K562 (cell line): ENCODE results near the gene ANO6. TPM values are rescaled to one million over a fixed set of nuclear protein-coding genes. Genes with fewer than 3 reads are reported as not detected.

Experiments used
- ATAC-seq: fragments of 200-7000 bp; cut with Tn5 transposase; 3 replicates; pipeline ENCODE4 v1.9.1; 2020; ENCODE audit warnings: moderate library complexity
- BruUV-seq: library from RNA; stranded (reverse); fragments of 400-500 nt; replicated peaks from 2 replicates; lab custom pipeline; 2021; lab: Mats Ljungman, UMichigan
- CTCF ChIA-PET: fragments of 300-600 bp; formaldehyde crosslinking; extraction: SDS; loops from one replicate; lab custom pipeline; 2021; ENCODE audit warnings: low intra/inter-chr PET ratio; lab: Yijun Ruan, JAX
- POLR2A ChIA-PET: fragments of 300-600, 350-650 bp; sonication (Branson Sonifier 250); formaldehyde crosslinking; extraction: SDS; loops from one replicate; lab custom pipeline; 2021; ENCODE audit warnings: antibody characterized with exemption, inconsistent platforms; lab: Yijun Ruan, JAX
- DNase-seq, 4 experiments: peaks; one replicate each; pipeline versions ENCODE4 v3.0.0 to v3.0.0-alpha.2; 2011 to 2018; ENCODE audit warnings: low spot score in 3 of 4, mixed read lengths in 3 of 4; ENCODE audit errors: extremely low read depth in 1 of 4
- FAIRE-seq: peaks from 2 replicates; lab custom pipeline; 2011; peaks lifted over from hg19 to GRCh38; lab: Jason Lieb, UNC
- H2AFZ ChIP-seq: 2 replicates; pipeline ENCODE4 v1.6.0; 2011; ENCODE audit warnings: low read depth, low read length, control low read depth, inconsistent platforms
- H3K27ac ChIP-seq: fragments of 200-600 bp; 3 replicates; pipeline ENCODE4 v1.8.0; 2011; ENCODE audit warnings: low read depth, mild to moderate bottlenecking, control low read depth, inconsistent platforms, low read length, moderate library complexity, mixed read lengths; ENCODE audit errors: extremely low read depth
- H3K27me3 ChIP-seq, 2 experiments: fragments of 300-600 bp in 1 of 2; 2 replicates in 1 of 2; 3 replicates in 1 of 2; pipeline versions ENCODE4 v1.6.0 to v1.8.0; 2011; ENCODE audit warnings: inconsistent platforms in 2 of 2, low read length in 2 of 2, mild to moderate bottlenecking in 1 of 2, mixed read lengths in 1 of 2, moderate library complexity in 1 of 2; ENCODE audit not compliant: control insufficient read depth in 2 of 2, insufficient read depth in 2 of 2
- H3K36me3 ChIP-seq: fragments of 300-600 bp; 3 replicates; pipeline ENCODE4 v1.8.0; 2011; ENCODE audit warnings: mild to moderate bottlenecking, low read length, inconsistent platforms; ENCODE audit not compliant: control insufficient read depth, insufficient read depth
- H3K4me1 ChIP-seq, 2 experiments: fragments of 200-600 bp in 1 of 2; replicated peaks in 1 of 2; 2 replicates in 1 of 2; 3 replicates in 1 of 2; pipeline versions ENCODE4 v1.5.1 to v1.8.0; 2011; ENCODE audit warnings: inconsistent platforms in 2 of 2, low read length in 2 of 2, mild to moderate bottlenecking in 1 of 2, mixed read lengths in 1 of 2, moderate library complexity in 1 of 2; ENCODE audit not compliant: control insufficient read depth in 2 of 2, insufficient read depth in 2 of 2
- H3K4me2 ChIP-seq: 2 replicates; pipeline ENCODE4 v1.6.1; 2011; ENCODE audit warnings: low read length, control low read depth, inconsistent platforms, mixed read lengths; ENCODE audit not compliant: insufficient read depth
- H3K4me3 ChIP-seq: fragments of 200-600 bp; sonication (generic), shearing (Covaris generic); 2 replicates; pipeline ENCODE4 v1.5.1; 2016; ENCODE audit warnings: control low read depth, inconsistent platforms
- H3K79me2 ChIP-seq: fragments of 200-600 bp; 3 replicates; pipeline ENCODE4 v1.8.0; 2011; ENCODE audit warnings: low read length, inconsistent platforms; ENCODE audit not compliant: control insufficient read depth, insufficient read depth
- H3K9ac ChIP-seq, 2 experiments: 2 replicates each; pipeline versions ENCODE4 v1.6.0 to v1.6.1; 2011; ENCODE audit warnings: low read depth in 2 of 2, low read length in 2 of 2, control low read depth in 1 of 2, inconsistent platforms in 1 of 2, mild to moderate bottlenecking in 1 of 2, mixed read lengths in 1 of 2; ENCODE audit not compliant: insufficient read depth in 1 of 2
- H3K9me1 ChIP-seq: one replicate; pipeline ENCODE4 v1.6.0; 2011; ENCODE audit warnings: inconsistent platforms, mild to moderate bottlenecking, low read length, moderate library complexity; ENCODE audit not compliant: control insufficient read depth, insufficient read depth
- H3K9me3 ChIP-seq: replicated peaks from 2 replicates; pipeline ENCODE4 v1.5.1; 2011; ENCODE audit warnings: low read depth, low read length, inconsistent platforms; ENCODE audit not compliant: control insufficient read depth, insufficient read depth
- H4K20me1 ChIP-seq: replicated peaks from 2 replicates; pipeline ENCODE4 v1.6.1; 2011; ENCODE audit warnings: low read length, inconsistent platforms, mixed read lengths; ENCODE audit not compliant: control insufficient read depth, insufficient read depth
- GATAD2A ChIP-seq: fragments of 450-650 bp; IDR thresholded peaks from 2 replicates; pipeline ENCODE4 v1.6.1; 2017
- MED1 ChIP-seq: sonication (generic); formaldehyde crosslinking; IDR thresholded peaks from 2 replicates; pipeline ENCODE4 v1.8.1; 2023; ENCODE audit warnings: missing genetic modification reagents, borderline replicate concordance
- PHTF2 ChIP-seq: fragments of 250-450 bp; sonication (Bioruptor Pico); IDR thresholded peaks from 2 replicates; pipeline ENCODE4 v1.5.0; 2021; ENCODE audit warnings: mild to moderate bottlenecking
- STAT5A ChIP-seq: IDR thresholded peaks from 2 replicates; pipeline ENCODE4 v1.6.1; 2012; ENCODE audit warnings: low read length, inconsistent platforms, borderline replicate concordance
- ZFP36 ChIP-seq: fragments of 150-350 bp; IDR thresholded peaks from 2 replicates; pipeline ENCODE4 v1.6.1; 2018; ENCODE audit warnings: low read length, low read depth; ENCODE audit not compliant: partially characterized antibody
- ZNF384 ChIP-seq: IDR thresholded peaks from 2 replicates; pipeline ENCODE4 v1.6.1; 2012; ENCODE audit warnings: low read depth, low read length, improper control_type of control experiment
- WGBS: fragments of 100-300 bp; shearing (Covaris generic); methylation state at CpG from one replicate; pipeline ENCODE4 v1.1.6; 2016; ENCODE audit warnings: low coverage, mixed read lengths; ENCODE audit not compliant: insufficient coverage; ENCODE audit errors: missing lambda C conversion rate; 5-methylcytosine and 5-hydroxymethylcytosine counted together
- in situ Hi-C: fragments of 300-500 bp; cut with MboI; formaldehyde crosslinking; loops from 4 replicates; pipeline ENCODE4 v1.15.0; 2018; ENCODE audit warnings: inconsistent platforms, mixed read lengths
- intact Hi-C: fragments of 100-400 bp; cut with micrococcal nuclease; formaldehyde crosslinking; loops from 2 replicates; pipeline ENCODE4 v1.14.2; 2022
- polyA plus RNA-seq, 8 experiments: library from polyadenylated mRNA; depleted of rRNA in 4 of 8; stranded (reverse) in 5 of 8; unstranded in 3 of 8; fragments of >200 nt; fragmentation: Nextera tagmentation in 2 of 8; fragmentation: Illumina TruSeq in 1 of 8; extraction: Ambion mirVana in 2 of 8; extraction: Trizol in 1 of 8; gene quantifications; 2 replicates each; pipeline versions ENCODE4 v1.2.1 to v1.2.3, GENCODE V29; 2011 to 2014; ENCODE audit warnings: inconsistent platforms in 1 of 8, missing spikeins in 1 of 8
- total RNA-seq, 7 experiments: library from RNA; depleted of rRNA in 6 of 7; stranded (reverse); fragments of >200 nt in 6 of 7; fragmentation: Illumina TruSeq in 2 of 7; extraction: Trizol in 2 of 7; gene quantifications; 2 replicates each; pipeline versions ENCODE4 v1.2.1 to v1.2.3, GENCODE V29; 2011 to 2021; ENCODE audit warnings: low replicate concordance in 1 of 7
- TF ChIP-seq, protein P1 (sequence below): sonication (generic); formaldehyde crosslinking; IDR thresholded peaks from 2 replicates; pipeline ENCODE4 v1.8.0; 2022; ENCODE audit warnings: missing genetic modification reagents, mild to moderate bottlenecking, moderate library complexity, borderline replicate concordance
- TF ChIP-seq, protein P2 (sequence below): fragments of 450-650 bp; formaldehyde crosslinking; IDR thresholded peaks from 2 replicates; pipeline ENCODE4 v1.4.0; 2020; ENCODE audit warnings: mild to moderate bottlenecking, moderate library complexity
- TF ChIP-seq, protein P3 (sequence below): fragments of 450-650 bp; IDR thresholded peaks from 2 replicates; pipeline ENCODE4 v1.6.1; 2016; ENCODE audit warnings: borderline replicate concordance
- TF ChIP-seq, protein P4 (sequence below): IDR thresholded peaks from 2 replicates; pipeline ENCODE4 v1.6.1; 2011; ENCODE audit not compliant: insufficient read length; ENCODE audit errors: extremely low read depth

Gene ANO6
- total and polyA plus RNA-seq, 9 of the 15 experiments (the other 6 are each of a cell fraction or from before 2014, with no cell fraction given) = 3.5 to 24.7 (median 20.3) TPM

DNA sequence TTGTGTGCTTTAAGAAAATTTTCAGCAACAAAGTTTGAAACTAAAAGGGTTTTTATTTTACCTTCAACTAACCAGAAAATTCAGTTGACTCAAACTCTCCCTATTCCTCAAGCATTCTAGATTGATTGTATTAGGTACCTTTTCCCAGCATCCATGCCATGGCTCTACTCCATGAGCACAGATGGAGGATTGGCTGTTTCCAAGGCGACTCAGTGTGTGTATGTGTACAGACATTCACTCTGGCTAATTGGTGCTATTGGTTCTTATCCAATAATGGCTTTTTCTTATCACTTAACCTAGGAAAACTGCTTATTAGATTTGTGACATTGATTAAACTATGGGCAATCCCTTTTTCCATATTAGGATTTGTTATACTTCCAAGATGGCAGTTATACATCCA, 202.6 kb downstream of the ANO6 start:
- Histone ChIP-seq H3K4me2 (no peak overlapping the region), H3K9me1 (no peaks in the 10 kb centered on the region), H3K79me2 (no peaks in the 10 kb centered on the region), H4K20me1 (no peaks in the 10 kb centered on the region), H3K4me3 (no peak overlapping the region), H3K36me3 (peaks cover 49% of the 10 kb centered on the region; the same call in 2 of the 3 replicates), H3K9ac (no peak overlapping the region), H3K27ac (no peak overlapping the region), H3K27me3 (no peaks in the 10 kb centered on the region), H2AFZ (no peak overlapping the region)
- POLR2A ChIA-PET = no interaction called here
- BruUV-seq = no TSS peak
- intact Hi-C loops = no loop called here
- CTCF ChIA-PET = no interaction called here
- ATAC-seq (no peak), DNase-seq (no peak), FAIRE-seq (no peak)
- in situ Hi-C loops = no loop called here
- TF ChIP-seq GATAD2A = no peak
- TF ChIP-seq, protein P1, sequence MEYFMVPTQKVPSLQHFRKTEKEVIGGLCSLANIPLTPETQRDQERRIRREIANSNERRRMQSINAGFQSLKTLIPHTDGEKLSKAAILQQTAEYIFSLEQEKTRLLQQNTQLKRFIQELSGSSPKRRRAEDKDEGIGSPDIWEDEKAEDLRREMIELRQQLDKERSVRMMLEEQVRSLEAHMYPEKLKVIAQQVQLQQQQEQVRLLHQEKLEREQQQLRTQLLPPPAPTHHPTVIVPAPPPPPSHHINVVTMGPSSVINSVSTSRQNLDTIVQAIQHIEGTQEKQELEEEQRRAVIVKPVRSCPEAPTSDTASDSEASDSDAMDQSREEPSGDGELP (CRISPR knock-in tag) = no peak
- TF ChIP-seq, all 486 proteins: peak for 0
- Histone ChIP-seq H3K9me3 (no peaks in the 10 kb centered on the region), H3K4me1 (no peaks in the 10 kb centered on the region)
- 59% methylated on average over 1 of the region's 1 CpG for WGBS

DNA sequence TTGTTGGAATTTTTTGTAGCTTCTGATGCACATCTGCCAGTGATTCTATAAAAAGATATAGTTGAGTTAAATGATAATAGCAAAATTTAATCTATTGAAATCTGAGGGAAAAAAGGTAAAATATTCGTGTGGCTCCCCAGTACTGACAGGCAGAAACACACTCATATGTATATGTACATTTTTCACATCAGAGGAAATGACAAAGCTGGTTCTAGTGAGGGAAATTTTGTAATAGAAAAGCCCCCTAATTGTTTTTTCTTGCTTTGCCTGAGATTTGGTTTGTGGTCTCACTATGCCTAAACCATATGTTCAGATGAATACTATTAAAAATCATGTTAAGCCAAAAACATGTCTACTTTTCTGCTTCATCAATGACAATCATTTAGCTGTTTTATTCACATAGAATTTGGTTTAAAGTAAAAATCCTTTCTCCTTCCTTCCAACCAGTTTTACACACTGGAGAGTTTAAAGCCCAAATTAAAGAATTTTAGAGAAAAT, 203.5 kb downstream of the ANO6 start:
- Histone ChIP-seq H3K27ac (no peak overlapping the region), H3K4me2 (no peak overlapping the region), H3K4me1 (no peaks in the 10 kb centered on the region), H3K9me3 (no peaks in the 10 kb centered on the region), H3K27me3 (no peaks in the 10 kb centered on the region), H3K79me2 (no peaks in the 10 kb centered on the region), H3K4me3 (no peak overlapping the region), H2AFZ (no peak overlapping the region), H3K9me1 (no peaks in the 10 kb centered on the region), H3K36me3 (peaks cover 49% of the 10 kb centered on the region; the same call in 2 of the 3 replicates), H3K9ac (no peak overlapping the region), H4K20me1 (no peaks in the 10 kb centered on the region)
- in situ Hi-C loops = no loop called here
- FAIRE-seq = no peak
- no peak for ATAC-seq
- POLR2A ChIA-PET = no interaction called here
- CTCF ChIA-PET = interaction anchor here (0.6 kb wide), 1 partner anchor 44 kb away, joined by 3 read pairs; no protein-coding TSS in a partner anchor
- TF ChIP-seq MED1 = no peak
- TF ChIP-seq, protein P2, sequence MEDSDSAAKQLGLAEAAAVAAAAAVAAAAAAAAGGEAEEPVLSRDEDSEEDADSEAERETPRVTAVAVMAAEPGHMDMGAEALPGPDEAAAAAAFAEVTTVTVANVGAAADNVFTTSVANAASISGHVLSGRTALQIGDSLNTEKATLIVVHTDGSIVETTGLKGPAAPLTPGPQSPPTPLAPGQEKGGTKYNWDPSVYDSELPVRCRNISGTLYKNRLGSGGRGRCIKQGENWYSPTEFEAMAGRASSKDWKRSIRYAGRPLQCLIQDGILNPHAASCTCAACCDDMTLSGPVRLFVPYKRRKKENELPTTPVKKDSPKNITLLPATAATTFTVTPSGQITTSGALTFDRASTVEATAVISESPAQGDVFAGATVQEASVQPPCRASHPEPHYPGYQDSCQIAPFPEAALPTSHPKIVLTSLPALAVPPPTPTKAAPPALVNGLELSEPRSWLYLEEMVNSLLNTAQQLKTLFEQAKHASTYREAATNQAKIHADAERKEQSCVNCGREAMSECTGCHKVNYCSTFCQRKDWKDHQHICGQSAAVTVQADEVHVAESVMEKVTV = no peak
- TF ChIP-seq PHTF2 (CRISPR knock-in tag) = no peak
- no peak for TF ChIP-seq ZNF384
- TF ChIP-seq, protein P3, sequence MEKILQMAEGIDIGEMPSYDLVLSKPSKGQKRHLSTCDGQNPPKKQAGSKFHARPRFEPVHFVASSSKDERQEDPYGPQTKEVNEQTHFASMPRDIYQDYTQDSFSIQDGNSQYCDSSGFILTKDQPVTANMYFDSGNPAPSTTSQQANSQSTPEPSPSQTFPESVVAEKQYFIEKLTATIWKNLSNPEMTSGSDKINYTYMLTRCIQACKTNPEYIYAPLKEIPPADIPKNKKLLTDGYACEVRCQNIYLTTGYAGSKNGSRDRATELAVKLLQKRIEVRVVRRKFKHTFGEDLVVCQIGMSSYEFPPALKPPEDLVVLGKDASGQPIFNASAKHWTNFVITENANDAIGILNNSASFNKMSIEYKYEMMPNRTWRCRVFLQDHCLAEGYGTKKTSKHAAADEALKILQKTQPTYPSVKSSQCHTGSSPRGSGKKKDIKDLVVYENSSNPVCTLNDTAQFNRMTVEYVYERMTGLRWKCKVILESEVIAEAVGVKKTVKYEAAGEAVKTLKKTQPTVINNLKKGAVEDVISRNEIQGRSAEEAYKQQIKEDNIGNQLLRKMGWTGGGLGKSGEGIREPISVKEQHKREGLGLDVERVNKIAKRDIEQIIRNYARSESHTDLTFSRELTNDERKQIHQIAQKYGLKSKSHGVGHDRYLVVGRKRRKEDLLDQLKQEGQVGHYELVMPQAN = no peak
- TF ChIP-seq STAT5A = no peak
- TF ChIP-seq ZFP36 = no peak
- TF ChIP-seq, protein P4, sequence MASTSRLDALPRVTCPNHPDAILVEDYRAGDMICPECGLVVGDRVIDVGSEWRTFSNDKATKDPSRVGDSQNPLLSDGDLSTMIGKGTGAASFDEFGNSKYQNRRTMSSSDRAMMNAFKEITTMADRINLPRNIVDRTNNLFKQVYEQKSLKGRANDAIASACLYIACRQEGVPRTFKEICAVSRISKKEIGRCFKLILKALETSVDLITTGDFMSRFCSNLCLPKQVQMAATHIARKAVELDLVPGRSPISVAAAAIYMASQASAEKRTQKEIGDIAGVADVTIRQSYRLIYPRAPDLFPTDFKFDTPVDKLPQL = no peak
- BruUV-seq = no TSS peak
- WGBS = 56% methylated on average over 1 of the region's 1 CpG
- no peak for DNase-seq
- intact Hi-C loops = no loop called here
